ENCODE measurements around the gene UBE2QL1.

DNA sequence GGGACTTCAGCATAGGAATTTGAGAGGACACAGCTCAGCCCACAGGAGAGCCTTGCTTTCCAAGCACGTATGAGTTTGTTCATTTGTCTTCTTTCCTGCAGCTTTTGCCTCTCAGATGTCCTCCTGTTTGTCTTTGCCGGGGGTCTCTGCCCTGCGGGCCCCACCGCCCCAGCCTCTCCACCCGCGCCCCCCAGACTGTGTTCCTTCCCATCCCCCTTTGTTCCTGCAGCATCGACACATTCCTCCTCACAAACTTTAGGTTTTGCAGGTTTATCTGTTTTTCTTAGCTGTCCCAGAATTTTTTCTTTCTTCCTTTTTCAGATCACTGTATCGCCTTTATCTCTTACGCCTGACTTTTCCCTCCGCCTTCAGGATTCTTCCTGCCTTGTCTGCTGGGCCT is 18.9 kb downstream of the UBE2QL1 start:
- TF ChIP-seq GATA2 (IDR thresholded peaks at IDR 0.05; ENCODE audit: low read depth, low read length) (no peak), GATA3 (IDR thresholded peaks at IDR 0.05; ENCODE audit: low read depth, low read length) (no peak)

All from SH-SY5Y (cell line).